HG02885 (cell line): ENCODE results near the gene HPN.

Experiments used
- ATAC-seq: cut with Tn5 transposase; IDR thresholded peaks from one replicate; pipeline ENCODE4 v1.9.1; 2021; ENCODE audit warnings: mild to moderate bottlenecking; ENCODE audit not compliant: unreplicated experiment, poor library complexity

Gene HPN

GRCh38 chr19:35076657-35077056 is 35.1 kb downstream of the HPN start:
- ATAC-seq = no peak

DNA sequence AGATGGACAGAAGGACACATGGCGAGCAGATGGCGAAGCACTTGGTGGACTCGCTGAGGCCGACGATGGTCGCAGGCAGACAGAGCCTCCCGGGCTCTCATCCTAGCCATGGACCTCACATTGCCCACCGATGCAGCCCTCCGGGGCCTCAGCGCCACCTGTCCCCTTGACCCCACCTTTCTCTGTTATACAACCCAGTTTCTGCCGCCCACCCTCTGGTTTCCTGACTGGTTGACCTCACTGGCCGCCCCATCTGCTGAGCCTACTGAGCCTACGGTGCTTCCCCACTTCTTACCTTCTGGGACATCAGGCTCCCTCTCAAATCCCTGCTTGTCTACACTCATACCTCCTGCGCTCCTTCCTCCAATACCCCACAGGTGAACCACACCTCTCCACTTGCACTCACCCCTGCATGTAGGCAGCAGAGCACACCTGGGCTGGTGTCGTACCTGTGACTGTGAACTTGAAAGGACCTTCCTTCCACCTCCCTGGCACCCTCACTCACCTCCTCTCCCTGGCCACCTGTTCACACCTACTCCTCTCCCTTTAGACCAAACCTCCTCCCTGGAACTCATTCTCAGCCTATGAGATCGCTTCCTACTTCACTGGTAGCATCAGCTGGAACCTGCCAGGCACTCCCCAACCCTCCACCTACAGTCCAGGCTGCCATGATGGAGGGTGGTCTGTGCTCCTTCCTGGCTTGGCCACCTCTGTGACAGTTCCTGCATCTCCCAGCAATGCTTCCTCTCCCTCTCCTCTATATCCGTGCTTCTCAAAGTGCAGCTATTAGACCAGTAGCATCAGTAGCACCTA is 36.1 kb downstream of the HPN start:
- no peak for ATAC-seq

DNA sequence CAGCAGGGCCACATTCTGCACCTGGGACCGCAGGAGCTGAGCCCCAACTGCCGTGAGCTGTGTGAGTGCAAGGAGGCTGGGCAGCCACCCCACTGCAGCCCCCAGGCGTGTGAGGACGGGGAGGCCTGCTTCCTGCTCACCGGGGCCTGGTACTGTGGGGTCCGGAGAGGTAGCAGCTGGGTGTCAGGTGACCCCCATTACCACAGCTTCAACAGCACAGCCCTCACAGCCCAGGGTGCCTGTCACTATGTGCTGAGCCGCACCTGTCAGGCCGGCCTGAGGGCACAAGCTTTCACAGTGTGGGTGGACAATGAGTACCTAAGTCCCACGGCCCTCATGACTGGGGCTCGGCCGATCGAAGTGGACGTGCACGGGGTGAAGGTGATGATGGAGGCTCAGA is 38.3 kb downstream of the HPN start:
- ATAC-seq = no peak

GRCh38 chr19:35080613-35081170 is 39.2 kb downstream of the HPN start:
- ATAC-seq = no peak

DNA sequence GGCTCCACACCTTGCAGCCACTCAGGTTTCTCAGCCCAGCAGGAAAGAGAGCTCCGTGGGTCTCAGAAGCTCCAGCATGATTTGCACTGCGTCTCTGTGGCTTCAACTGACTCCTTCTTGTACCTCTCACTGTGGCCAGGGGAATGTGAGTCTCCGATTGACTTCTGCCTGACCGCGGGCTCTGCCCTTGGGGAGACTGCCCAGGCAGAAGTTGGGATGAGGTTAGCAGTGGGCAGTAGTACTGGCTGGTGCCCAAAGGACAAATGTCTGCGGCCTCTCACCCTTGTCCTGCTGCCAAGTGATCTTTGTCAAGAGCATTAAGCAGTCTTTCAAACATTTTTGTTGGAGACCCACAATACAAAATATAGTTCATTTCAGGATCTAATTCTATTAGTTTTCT is 39.7 kb downstream of the HPN start:
- ATAC-seq = no peak

GRCh38 chr19:35083691-35084508 is 42.4 kb downstream of the HPN start:
- no peak for ATAC-seq

DNA sequence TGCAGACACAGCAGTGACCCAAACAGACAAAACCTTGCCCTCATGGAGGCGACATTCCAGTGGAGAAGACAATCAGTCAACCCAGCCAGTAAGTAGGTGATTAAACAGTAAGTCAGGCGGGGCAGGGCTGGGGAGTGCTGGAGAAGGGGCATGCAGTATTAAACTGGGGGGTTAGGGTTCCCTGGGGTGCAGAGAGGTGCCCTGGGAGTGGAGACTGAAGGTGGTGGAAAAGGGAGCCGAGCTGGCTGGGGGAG is 42.9 kb downstream of the HPN start:
- ATAC-seq = no peak

DNA sequence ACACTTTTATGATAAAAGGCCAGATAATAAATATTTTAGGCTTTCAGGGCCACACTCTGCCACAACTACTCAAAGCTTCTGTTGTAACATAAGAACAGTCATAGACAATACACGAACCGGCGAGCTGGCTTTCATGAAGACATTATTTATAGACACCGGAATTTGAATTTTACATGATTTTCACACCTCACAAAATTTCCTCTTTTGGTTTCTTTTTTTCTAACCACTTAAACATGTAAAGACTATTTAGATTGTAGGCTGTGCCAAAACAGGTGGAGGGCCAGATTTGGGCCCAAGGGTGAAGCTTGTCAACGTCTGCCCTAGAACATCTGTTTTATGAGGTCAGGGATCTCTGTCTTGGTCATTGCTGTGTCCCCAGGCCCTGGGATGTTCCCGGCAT is 44.4 kb downstream of the HPN start:
- ATAC-seq = no peak

- no peak for ATAC-seq
Observed at GRCh38 chr19:35086455-35086854, 44.9 kb downstream of the HPN start.

DNA sequence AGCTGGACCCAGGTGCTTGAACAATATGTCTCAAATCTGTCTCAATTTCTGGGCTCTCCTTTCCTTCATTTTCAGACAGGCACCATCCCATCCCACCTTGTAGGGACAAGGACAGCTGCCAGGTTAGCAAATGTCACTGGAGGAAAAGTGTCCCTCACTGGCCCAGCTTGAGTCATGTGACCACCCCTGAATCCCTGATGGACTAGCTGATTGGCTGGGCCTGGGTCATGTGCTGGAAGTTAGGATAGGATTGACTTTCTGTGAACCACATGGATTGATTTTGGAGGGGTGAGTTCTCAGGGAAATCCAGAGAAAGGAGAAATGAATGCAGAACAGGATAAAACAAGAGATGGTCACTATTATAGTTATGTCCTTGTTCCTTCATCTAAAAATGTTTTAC is 45.9 kb downstream of the HPN start:
- no peak for ATAC-seq

GRCh38 chr19:35088131-35088913 is 46.8 kb downstream of the HPN start:
- ATAC-seq = no peak

DNA sequence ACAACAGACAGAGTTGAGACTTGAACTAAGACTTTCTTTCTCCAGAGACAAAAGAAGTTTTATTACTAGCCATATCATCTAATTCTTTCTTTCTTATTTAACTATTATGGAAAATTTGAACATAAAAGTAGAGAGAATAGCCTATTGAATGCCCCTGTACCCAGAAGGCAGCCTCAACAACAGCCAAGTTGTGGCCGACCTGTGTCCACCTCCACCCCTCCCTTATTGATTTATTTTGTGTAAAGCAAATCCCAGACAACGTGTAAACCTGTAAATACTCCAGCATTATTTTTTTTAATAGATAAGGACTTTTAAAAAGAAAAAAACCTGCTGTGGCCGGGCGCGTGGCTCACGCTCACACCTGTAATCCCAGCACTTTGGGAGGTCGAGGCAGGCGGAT is 48.0 kb downstream of the HPN start:
- no peak for ATAC-seq

DNA sequence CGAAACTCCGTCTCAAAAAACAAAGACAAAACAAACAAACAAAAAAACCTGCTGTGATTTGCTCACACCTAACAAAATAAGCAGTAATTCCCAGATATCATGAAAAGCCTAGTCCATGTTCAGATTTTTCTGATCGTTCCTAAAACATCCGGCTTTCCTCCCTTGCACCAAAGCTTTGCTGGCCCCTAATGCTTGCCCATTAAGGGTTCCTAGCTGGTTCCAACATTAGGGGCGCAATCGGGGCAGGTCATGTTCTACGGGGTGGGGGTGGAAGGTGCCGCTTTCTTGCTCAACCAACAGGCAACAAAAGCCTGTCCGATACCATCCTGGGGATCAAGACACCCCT is 48.6 kb downstream of the HPN start:
- ATAC-seq = no peak

GRCh38 chr19:35090506-35091214 is 49.1 kb downstream of the HPN start:
- ATAC-seq = no peak

DNA sequence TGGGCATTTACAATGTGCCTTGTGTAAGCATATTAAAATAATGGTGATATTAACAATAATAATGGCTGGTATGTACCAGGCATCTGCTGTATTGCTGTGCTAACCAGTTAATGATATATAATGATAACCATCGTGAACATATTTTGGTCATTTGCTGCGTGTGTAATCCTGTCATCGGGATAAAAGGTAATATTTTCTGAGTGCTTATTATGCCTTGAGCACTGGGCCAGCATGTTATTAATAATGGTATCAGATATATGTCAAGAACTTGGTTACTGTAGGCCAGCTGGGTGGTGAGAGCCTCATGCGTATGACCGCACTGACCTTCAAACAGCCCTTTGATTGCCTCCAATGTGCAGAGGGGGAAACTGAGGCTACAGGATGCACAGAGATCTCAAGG is 51.9 kb downstream of the HPN start:
- ATAC-seq = no peak

DNA sequence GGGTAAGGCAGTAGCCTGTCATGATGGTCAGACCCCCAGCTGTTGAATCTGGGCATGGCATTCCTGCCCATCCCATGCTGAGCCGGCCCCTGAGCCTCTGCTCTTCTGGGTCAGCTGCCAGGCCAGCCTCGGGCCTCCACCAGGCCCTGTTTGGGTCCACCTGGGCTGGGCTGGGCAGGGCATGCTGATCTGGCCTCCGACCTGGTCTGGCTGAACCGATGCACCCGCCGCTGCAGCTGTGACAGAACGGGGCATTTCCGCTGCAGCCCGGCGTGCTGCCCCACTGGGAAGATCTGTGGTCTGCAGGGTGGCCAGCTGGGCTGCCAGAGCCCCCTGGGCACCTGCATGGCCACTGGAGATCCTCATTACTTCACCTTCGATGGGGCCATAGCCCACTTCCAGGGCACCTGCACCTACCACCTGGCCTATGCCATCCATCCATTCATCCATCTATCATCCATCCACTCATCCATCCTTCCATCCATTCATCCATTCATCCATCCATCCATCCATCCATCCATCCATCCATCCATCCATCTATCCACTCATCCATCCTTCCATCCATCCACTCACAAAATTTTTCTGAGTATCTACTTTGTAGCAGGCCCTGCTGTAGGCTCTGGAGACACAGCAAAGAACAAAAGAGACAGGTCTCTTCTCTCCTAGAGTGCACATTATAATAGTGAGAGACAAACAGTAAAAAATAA is 52.6 kb downstream of the HPN start:
- ATAC-seq = no peak

DNA sequence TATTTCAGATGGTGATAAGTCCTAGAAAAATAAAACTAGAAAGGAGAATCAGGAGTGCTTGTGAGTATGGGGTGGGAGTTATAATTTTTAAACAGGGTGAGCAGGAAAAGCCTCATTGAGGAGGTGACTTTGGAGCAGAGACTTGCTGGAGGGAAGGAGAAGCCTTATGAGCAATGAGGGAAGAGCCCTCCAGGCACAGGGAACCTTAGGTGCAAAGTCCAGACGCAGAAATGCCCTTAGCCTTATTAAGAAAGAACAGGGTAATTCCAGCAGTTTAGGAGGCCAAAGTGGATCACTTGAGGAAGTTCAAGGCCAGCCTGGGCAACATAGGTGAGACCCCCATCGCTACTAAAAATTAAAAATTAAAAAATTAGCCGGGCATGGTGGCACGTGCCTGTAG is 53.1 kb downstream of the HPN start:
- ATAC-seq = no peak

DNA sequence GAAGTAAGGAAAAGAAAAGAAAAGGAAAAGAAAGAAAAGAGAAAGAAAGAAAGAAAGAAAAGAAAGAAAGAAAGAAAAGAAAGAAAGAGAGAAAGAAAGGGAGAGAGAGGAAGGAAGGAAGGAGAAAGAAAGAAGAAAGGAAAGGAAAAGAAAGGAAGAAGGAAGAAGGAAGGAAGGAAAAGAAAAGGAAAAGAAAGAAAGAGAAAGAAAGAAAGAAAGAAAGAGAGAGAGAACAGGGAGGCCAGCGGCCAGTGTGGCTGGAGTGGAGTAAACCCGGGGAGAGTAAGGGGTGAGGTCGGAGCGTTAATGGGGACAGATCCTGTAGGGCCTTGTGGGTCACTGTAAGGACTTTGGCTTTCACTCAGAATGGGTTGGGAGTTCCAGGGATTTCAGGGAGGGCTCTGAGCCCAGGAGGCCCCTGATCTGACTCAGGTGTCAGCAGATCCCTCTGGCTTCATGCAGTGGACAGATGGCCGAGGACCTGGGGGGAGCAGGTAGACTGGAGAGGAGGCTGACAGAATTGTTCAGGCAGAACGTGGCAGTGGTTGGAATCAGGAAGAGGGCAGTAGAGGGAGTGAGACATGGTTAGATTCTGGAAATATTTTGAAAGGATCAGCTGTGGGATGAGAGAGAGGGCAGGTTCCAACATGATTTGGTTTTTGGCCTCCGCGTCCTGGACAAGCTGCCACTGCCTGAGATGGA is 54.3 kb downstream of the HPN start:
- no peak for ATAC-seq

GRCh38 chr19:35098413-35099049 is 57.0 kb downstream of the HPN start:
- ATAC-seq = no peak
